Gastrocnemius medialis (tissue), 4 donors: ENCODE data around the gene GRIFIN.

Experiments used
- POLR2A ChIP-seq, 2 donors: fragments of 450-650 bp; IDR thresholded peaks; one replicate each; pipeline ENCODE4 v1.6.1; 2017; ENCODE audit warnings: antibody characterized with exemption in 2 of 2, mild to moderate bottlenecking in 2 of 2, moderate library complexity in 2 of 2
- TF ChIP-seq, protein P1 (sequence below), 5 experiments: fragments of 450-650 bp in 3 of 5; fragments of 200-600 bp in 2 of 5; sonication (generic) in 2 of 5; IDR thresholded peaks in 4 of 5; conservative IDR thresholded peaks in 1 of 5; 1 replicate in 4 of 5; 2 replicates in 1 of 5; pipeline ENCODE4 v1.5.1; 2016 to 2019; ENCODE audit warnings: antibody characterized with exemption in 5 of 5, mild to moderate bottlenecking in 3 of 5, moderate library complexity in 3 of 5

DNA sequence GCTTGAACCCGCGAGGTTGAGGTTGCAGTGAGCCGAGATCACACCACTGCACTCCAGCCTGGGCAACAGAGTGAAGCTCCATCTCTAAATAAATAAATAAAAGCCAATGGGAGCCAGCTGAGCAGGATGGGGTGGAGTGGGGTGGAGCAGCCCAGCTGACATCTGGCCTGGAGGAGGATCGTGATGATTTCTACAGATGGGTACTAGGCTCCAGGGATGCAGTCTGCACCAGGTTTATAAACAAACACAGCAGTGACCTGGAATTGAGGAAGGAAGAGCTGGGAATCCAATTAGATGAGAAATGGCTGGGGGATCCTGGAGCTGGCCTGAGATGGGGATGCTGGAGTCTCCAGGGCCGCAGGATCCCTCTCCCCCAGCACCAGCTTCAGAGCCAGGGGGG, 7.3 kb upstream of the GRIFIN start:
- TF ChIP-seq, protein P1, sequence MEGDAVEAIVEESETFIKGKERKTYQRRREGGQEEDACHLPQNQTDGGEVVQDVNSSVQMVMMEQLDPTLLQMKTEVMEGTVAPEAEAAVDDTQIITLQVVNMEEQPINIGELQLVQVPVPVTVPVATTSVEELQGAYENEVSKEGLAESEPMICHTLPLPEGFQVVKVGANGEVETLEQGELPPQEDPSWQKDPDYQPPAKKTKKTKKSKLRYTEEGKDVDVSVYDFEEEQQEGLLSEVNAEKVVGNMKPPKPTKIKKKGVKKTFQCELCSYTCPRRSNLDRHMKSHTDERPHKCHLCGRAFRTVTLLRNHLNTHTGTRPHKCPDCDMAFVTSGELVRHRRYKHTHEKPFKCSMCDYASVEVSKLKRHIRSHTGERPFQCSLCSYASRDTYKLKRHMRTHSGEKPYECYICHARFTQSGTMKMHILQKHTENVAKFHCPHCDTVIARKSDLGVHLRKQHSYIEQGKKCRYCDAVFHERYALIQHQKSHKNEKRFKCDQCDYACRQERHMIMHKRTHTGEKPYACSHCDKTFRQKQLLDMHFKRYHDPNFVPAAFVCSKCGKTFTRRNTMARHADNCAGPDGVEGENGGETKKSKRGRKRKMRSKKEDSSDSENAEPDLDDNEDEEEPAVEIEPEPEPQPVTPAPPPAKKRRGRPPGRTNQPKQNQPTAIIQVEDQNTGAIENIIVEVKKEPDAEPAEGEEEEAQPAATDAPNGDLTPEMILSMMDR (IDR thresholded peaks at IDR 0.05 in 4 of 5, conservative IDR thresholded peaks at IDR 0.05 in 1 of 5) = no peak
- TF ChIP-seq POLR2A (IDR thresholded peaks at IDR 0.05) = no peak
